RWPE2 (cell line): ENCODE data around the gene GIT1.

Experiments used
- ATAC-seq: fragments of 200-7000 bp; cut with Tn5 transposase; 3 replicates; pipeline ENCODE4 v1.9.1; 2021; ENCODE audit warnings: low read depth
- DNase-seq: peaks from one replicate; pipeline ENCODE4 v3.0.0-alpha.2; 2020; ENCODE audit warnings: low spot score
- H3K27ac ChIP-seq: fragments of 450-650 bp; 2 replicates; pipeline ENCODE4 v1.5.1; 2017; ENCODE audit warnings: mild to moderate bottlenecking; ENCODE audit not compliant: poor library complexity, severe bottlenecking
- H3K27me3 ChIP-seq: fragments of 250-450 bp; sonication (Bioruptor Pico); 2 replicates; pipeline ENCODE4 v1.5.1; 2021; ENCODE audit warnings: mild to moderate bottlenecking, moderate library complexity; ENCODE audit not compliant: insufficient read depth, poor library complexity, severe bottlenecking
- H3K36me3 ChIP-seq: fragments of 250-450 bp; sonication (Bioruptor Pico); 2 replicates; pipeline ENCODE4 v1.5.1; 2020; ENCODE audit warnings: low read depth, mild to moderate bottlenecking, moderate library complexity
- H3K4me1 ChIP-seq: fragments of 250-450 bp; sonication (Bioruptor Pico); 2 replicates; pipeline ENCODE4 v1.5.1; 2021; ENCODE audit warnings: mild to moderate bottlenecking, moderate library complexity; ENCODE audit not compliant: insufficient read depth, poor library complexity, severe bottlenecking
- H3K4me3 ChIP-seq: fragments of 250-450 bp; sonication (Bioruptor Pico); 2 replicates; pipeline ENCODE4 v1.5.1; 2021; ENCODE audit warnings: mild to moderate bottlenecking, moderate library complexity; ENCODE audit not compliant: severe bottlenecking
- H3K9me3 ChIP-seq: fragments of 250-450 bp; sonication (Bioruptor Pico); 2 replicates; pipeline ENCODE4 v1.5.1; 2021; ENCODE audit warnings: mild to moderate bottlenecking, moderate library complexity; ENCODE audit not compliant: severe bottlenecking
- TF ChIP-seq, protein P1 (sequence below): fragments of 450-650 bp; IDR thresholded peaks from one replicate; pipeline ENCODE4 v1.5.1; 2017; ENCODE audit warnings: mild to moderate bottlenecking, moderate library complexity; ENCODE audit not compliant: poor library complexity, severe bottlenecking

Gene GIT1

DNA sequence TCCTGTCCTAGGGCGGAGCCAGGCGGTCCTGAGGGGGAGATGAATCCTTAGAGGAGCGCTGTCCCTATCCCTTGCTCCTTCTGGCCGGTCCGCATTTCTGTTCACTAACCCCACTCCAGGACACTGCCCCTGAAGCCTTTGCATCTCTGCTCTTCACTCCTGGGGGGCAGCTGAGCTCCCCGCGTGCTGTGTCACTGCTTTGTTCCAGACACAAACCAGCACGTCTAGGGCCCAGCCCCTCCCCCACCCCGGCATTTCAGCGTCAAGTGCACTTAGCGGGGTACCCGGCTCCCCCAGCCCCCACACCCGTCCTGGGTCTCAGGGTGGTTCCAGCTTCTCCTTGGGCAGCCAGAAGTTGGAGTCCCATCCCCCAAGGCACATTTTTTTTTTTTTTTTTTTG is 24.4 kb upstream of the GIT1 start:
- TF ChIP-seq, protein P1, sequence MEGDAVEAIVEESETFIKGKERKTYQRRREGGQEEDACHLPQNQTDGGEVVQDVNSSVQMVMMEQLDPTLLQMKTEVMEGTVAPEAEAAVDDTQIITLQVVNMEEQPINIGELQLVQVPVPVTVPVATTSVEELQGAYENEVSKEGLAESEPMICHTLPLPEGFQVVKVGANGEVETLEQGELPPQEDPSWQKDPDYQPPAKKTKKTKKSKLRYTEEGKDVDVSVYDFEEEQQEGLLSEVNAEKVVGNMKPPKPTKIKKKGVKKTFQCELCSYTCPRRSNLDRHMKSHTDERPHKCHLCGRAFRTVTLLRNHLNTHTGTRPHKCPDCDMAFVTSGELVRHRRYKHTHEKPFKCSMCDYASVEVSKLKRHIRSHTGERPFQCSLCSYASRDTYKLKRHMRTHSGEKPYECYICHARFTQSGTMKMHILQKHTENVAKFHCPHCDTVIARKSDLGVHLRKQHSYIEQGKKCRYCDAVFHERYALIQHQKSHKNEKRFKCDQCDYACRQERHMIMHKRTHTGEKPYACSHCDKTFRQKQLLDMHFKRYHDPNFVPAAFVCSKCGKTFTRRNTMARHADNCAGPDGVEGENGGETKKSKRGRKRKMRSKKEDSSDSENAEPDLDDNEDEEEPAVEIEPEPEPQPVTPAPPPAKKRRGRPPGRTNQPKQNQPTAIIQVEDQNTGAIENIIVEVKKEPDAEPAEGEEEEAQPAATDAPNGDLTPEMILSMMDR: no peak
- H3K4me1 ChIP-seq: no peaks in the 10 kb centered on the region
- H3K36me3 ChIP-seq: no peaks in the 10 kb centered on the region
- H3K4me3 ChIP-seq: no peak overlapping the region
- H3K27ac ChIP-seq: no peak overlapping the region
- H3K27me3 ChIP-seq: peaks cover 6% of the 10 kb centered on the region
- no peaks in the 10 kb centered on the region for H3K9me3 ChIP-seq
- no peak for DNase-seq
- ATAC-seq: no peak

DNA sequence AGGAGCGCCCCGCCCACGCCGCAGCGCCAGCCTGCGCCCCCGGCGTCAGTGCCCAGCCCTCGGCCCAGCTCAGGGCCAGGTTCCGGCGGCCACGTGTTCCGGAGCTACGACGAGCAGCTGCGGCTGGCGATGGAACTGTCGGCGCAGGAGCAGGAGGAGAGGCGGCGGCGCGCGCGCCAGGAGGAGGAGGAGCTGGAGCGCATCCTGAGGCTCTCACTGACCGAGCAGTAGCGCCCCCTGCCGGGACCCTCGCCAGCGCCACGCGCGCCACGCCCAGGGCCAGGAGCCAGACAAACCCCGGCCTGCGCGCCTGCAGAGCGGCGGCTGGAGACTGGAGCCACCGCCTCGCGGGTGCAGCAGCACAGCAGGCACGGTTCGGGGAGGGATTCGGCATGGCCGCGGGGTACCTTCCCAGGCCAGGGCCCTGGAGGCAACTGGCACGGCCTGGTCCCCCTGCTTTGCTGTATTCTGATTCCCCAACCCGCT is 23.9 kb upstream of the GIT1 start:
- Histone ChIP-seq H3K9me3 (no peaks in the 10 kb centered on the region), H3K4me1 (no peaks in the 10 kb centered on the region), H3K27ac (no peak overlapping the region), H3K4me3 (no peak overlapping the region), H3K36me3 (no peaks in the 10 kb centered on the region), H3K27me3 (peaks cover 6% of the 10 kb centered on the region)
- peak; percentile 61 for DNase-seq
- TF ChIP-seq, protein P1: peak; percentile 38
- no peak for ATAC-seq

DNA sequence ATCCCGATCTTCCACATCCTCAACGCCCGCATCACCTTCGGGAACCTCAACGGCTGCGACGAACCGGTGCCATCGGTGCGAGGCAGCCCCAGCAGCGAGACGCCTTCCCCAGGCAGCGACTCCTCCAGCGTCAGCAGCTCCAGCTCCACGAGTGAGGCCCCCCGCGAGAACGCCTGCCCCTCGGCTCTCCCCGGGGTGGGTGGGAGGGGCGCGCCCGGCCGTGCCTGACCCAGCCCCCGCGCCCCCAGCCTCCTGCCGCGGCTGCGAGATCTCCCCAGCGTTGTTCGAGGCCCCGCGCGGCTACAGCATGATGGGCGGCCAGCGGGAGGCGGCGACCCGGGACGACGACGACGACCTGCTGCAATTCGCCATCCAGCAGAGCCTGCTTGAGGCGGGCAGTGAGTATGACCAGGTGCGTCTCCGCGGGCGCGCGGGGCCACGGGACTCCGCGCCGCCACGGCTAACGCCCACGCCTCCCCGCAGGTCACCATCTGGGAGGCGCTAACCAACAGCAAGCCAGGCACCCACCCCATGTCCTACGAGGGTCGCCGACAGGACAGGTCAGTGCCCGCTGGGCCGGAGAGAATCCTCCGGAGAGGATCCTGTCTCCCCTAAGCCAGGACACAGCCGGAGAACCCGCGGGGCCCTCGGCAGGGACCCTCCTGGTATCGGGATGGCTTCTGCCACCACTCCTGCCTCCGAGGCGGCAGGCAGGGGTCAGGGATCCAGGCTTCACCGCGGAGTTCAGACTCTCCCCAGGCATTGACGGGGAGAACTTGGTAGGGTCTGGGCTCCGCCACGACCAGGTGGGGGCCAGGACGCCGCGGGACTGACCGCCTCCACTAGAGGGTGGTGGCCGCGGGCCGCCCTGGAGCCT is 23.2 kb upstream of the GIT1 start:
- Histone ChIP-seq H3K4me3 (no peak overlapping the region), H3K27me3 (peaks cover 6% of the 10 kb centered on the region), H3K27ac (no peak overlapping the region), H3K4me1 (no peaks in the 10 kb centered on the region), H3K9me3 (no peaks in the 10 kb centered on the region), H3K36me3 (no peaks in the 10 kb centered on the region)
- DNase-seq: peak; percentile 61
- no peak for ATAC-seq
- TF ChIP-seq, protein P1: no peak

DNA sequence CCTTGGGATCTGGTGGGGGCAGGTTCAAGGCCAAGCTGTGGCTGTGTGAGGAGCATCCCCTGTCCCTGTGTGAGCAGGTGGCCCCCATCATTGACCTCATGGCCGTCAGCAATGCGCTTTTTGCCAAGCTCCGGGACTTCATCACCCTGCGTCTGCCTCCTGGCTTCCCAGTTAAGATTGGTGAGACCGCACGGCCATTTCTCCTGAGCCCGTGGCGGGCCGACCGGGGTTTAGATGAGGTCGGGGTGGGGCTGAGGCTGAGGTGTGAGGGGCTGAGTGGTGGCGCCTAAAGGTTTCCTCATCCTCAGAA is 22.6 kb upstream of the GIT1 start:
- no peak for ATAC-seq
- no peaks in the 10 kb centered on the region for H3K4me1 ChIP-seq
- TF ChIP-seq, protein P1: no peak
- no peaks in the 10 kb centered on the region for H3K36me3 ChIP-seq
- H3K9me3 ChIP-seq: no peaks in the 10 kb centered on the region
- H3K27me3 ChIP-seq: peaks cover 6% of the 10 kb centered on the region
- H3K4me3 ChIP-seq: no peak overlapping the region
- peak; percentile 50 for DNase-seq
- H3K27ac ChIP-seq: no peak overlapping the region

DNA sequence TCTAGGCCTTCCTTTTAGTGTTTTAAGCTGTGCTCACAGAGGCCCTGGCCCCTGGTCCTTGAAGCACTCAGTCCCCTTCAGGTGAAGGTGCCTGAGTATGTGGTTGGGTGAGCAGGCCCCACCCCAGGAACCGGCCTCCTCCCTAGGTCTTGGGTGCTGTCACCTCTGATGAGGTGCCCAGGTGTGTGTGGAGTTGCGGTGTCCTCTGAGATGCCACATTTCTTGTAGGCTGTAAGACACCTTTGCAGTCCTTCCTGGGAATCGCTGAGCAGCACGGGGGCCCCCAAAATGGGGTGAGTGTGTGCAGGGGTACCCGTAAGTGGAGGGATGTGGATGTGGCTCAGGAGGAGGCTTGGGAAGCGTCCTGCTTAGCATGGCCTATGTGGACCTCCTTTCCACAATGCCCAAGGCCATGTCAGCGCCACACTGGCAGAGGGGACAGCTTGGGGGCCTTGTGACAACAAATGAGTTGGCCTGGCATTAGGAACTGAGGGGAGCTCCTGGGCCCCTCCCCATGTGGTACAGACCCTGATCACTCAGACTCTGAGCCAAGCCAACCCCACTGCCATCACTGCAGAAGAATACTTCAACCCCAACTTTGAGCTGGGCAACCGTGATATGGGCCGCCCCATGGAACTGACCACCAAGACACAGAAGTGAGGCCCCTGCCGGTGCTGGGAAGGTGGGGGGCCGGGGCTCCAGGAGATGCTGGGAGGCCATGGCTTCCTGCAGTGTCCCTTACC is 22.1 kb upstream of the GIT1 start:
- no peak overlapping the region for H3K4me3 ChIP-seq
- no peak overlapping the region for H3K27ac ChIP-seq
- no peaks in the 10 kb centered on the region for H3K9me3 ChIP-seq
- no peaks in the 10 kb centered on the region for H3K36me3 ChIP-seq
- no peak for ATAC-seq
- H3K4me1 ChIP-seq: no peaks in the 10 kb centered on the region
- peaks cover 5% of the 10 kb centered on the region for H3K27me3 ChIP-seq
- DNase-seq: no peak
- TF ChIP-seq, protein P1: no peak
